ENCODE results near the gene PTPRN2.
"Not testable (repeated sequence)": the region's sequence is repeated elsewhere in the genome, so short reads cannot be mapped to it uniquely, and the experiment has no call there.

The PTPRN2 gene

GRCh38 chr7:158166386-158167340 lies 421.0 kb downstream of the PTPRN2 start:
- DNase-seq (ENCODE audit: low read depth) = no peak

- no peak for DNase-seq (ENCODE audit: low read depth)
Measured at GRCh38 chr7:158165711-158166110, 421.9 kb downstream of the PTPRN2 start.

GRCh38 chr7:158164101-158165095 lies 423.2 kb downstream of the PTPRN2 start:
- no peak for DNase-seq (ENCODE audit: low read depth)

DNA sequence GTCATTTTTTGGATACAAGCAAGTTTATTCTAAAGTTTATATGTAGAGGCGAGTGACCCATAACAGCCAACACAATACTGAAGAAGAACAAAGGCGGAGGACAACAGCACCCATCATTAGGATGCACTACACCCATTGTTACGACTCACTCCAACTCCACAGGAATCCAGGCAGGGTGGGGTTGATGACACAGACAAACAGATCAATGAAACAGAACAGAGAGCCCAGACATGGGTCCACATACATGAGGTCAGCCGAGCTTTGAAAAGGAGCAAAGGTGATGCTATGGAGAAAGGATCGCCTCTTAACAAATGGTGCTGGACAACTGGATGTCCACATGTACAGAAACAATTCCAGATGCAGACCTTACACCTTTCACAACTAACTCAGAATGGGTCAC lies 426.4 kb downstream of the PTPRN2 start:
- DNase-seq (ENCODE audit: low read depth) = no peak

- no peak for DNase-seq (ENCODE audit: low read depth)
Measured at GRCh38 chr7:158160199-158160598, 427.4 kb downstream of the PTPRN2 start.

GRCh38 chr7:158157460-158157859 lies 430.2 kb downstream of the PTPRN2 start:
- no peak for DNase-seq (ENCODE audit: low read depth)

DNA sequence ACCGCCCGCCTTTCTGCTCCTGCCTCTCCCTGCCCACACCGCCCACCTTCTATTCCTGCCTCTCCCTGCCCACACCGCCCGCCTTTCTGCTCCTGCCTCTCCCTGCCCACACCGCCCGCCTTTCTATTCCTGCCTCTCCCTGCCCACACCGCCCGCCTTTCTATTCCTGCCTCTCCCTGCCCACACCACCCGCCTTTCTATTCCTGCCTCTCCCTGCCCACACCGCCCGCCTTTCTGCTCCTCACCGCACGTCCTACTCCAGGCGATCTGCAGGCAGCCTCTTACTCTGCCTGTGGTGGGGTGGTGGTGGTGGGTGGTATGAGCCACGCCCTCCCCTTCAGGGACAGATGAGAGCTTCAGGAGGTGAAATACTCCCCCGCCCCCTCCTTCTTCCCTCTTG lies 436.4 kb downstream of the PTPRN2 start:
- DNase-seq (ENCODE audit: low read depth) = not testable (repeated sequence)

- no peak for DNase-seq (ENCODE audit: low read depth)
Measured at GRCh38 chr7:158150234-158150633, 437.4 kb downstream of the PTPRN2 start.

DNA sequence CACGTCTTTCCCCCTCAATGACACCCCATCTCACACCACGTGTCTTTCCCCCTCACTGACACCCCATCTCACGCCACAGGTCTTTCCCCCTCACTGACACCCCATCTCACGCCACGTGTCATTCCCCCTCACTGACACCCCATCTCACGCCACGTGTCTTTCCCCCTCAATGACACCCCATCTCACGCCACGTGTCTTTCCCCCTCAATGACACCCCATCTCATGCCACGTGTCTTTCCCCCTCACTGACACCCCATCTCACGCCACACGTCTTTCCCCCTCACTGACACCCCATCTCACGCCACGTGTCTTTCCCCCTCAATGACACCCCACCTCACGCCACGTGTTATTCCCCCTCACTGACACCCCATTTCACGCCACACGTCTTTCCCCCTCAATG lies 440.2 kb downstream of the PTPRN2 start:
- DNase-seq (ENCODE audit: low read depth) = not testable (repeated sequence)

GRCh38 chr7:158145370-158145769 lies 442.3 kb downstream of the PTPRN2 start:
- DNase-seq (ENCODE audit: low read depth) = no peak

DNA sequence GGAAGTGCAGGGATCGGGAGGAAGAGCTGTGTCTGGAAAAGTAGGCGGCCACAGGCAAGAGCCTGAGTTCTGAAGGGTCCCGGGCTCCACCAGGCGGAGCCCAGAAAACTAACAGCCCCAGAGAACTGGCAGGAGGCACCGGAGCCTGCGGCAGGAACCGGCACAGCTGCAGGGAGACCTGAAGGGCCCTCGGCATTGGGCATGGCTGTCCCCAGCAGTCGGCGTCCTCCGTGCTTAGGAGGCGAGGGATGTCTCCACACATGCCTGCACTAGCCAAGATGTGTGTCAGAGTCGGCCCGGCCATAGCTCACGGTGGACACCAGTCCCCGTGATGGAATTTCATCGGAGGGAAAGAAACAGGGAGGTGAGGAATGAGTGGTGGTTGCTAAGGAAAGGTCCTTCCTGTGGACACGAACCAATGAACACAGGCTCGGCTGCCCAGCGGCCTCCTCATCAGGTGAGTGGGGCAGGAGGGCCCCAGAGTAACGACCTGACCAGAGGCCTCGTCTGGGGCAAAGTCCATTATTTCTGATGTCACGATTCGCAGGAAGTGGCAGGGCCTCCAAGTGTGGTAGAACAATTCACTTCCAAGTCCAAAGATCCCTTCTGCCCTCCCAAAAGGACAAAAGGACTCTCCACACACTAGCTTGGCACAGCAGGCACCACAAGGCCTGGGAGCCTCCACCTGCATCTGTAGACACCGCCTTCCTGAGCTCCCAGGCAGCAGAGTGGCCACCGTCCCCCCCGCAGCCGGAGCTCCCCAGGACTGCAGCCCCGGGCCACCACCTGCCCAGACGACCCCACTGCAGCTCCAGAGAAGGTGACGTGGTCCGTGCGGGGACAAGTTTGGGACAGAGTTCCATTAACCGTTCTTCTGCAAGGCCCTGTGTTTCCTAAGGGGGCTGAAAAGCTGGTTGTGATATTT lies 444.2 kb downstream of the PTPRN2 start:
- DNase-seq (ENCODE audit: low read depth) = no peak

DNA sequence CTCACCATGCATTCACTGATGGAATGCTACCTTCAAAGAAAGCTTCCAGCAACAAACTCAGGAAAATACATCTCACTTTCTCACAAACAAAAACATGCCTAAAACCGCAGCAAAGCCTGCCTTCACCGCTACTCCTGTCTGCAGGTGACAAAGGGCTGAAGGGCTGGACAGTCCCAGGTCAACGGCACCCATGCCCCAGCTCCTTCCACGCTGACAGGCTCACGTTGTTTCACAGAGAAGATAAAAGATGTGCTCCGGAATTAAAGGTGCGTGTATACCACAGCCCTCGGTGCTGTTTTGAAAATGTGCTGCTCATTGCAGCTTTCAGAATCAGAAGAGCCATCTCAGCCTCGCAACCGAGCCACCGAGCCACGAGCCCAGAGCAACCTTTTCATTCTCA lies 445.0 kb downstream of the PTPRN2 start:
- no peak for DNase-seq (ENCODE audit: low read depth)

DNA sequence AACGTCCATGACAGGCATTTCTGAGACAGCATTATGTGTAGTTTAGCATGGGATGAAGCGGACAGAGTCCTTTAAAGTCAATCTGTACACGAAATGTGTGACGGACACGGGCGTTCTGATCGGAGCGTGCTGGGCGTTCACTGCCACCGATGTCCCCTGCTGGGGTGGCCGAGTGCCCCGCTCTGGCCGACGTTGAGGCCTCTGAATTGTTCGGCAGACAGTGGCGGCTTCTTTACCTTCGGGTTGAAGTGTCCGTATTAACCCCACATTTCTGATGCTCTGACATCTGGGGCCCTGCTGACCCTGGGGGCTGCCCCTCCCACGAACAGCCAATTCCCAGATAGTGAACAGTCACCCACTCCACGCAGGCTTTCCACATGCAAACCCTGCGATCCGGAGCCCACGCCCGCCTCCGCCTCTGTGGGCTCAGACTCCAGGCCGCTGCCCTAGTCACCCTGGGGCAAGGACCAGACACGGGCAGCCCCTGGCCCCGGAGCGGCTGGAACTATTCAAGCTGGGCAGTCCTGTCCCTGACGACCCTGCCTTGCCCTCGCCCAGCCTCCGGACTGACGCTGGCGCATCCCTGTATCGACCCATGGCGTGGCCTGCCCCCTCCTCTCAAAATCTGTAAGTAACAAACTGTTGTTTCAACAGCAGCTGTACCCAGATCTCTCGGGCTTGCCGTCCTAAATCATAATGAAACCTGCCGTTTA lies 445.7 kb downstream of the PTPRN2 start:
- DNase-seq (ENCODE audit: low read depth) = no peak

DNA sequence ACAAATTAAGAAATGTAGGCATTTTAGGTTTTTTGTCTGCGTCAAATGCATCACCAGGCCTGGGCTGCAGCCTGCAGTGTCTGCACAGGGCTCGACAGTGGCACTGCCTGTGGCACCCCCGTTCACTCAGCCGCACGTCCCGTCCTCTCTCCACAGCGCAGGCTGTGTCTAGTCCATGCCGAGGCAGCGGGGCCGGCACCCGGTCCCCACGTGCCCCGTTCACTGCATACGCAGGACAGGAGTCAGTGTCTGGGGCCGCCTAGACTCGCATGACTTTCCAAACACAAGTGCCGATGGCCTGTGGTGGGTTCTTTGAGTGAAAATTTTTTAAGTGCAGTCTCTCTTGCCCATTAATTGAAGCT lies 446.4 kb downstream of the PTPRN2 start:
- DNase-seq (ENCODE audit: low read depth) = no peak

DNA sequence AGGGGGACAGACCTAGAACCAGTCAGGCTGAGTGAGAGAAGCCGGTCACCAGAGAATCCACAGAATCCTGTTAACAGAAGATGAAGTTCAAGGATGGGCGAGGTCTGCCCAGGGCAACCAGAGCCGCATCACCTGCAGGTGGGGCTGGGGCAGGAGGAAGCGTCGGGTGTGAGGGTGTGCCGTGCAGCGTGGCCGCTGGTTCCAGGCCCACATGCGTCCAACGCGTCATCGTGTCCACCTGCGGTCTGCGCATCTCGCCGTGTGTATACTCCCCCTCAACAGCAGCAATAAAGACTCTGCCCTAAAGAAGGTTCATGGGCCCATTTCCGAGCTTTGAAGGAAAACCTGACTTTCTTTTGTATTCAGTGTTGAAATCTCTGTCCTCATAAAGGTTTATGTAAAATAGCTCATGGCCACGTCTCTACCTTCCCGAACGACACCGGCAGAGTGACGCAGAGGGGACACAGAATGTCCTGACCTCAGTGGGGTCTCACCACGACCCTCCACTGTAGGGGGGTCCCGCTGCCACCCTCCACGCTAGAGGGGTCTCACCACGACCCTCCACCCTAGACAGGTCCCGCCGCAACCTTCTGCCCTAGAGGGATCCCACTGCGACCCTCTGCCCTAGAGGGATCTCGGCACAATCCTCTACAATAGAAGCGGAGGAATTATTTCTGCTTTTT lies 446.9 kb downstream of the PTPRN2 start:
- no peak for DNase-seq (ENCODE audit: low read depth)

- DNase-seq (ENCODE audit: low read depth) = no peak
Measured at GRCh38 chr7:158139499-158139898, 448.1 kb downstream of the PTPRN2 start.

DNA sequence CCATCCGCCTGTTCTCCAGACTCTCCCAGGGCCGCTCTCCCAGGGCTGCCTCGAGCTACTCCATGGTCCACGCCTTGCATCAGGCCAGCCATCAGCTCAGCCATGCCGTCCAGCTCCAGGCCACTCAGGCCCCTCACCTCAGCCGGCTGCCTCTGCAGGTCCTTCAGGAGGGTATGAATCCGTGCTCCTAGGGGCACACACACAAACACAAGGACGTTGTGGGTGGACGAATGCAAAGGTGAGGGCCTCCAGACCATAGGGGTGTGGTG lies 449.4 kb downstream of the PTPRN2 start:
- no peak for DNase-seq (ENCODE audit: low read depth)

DNA sequence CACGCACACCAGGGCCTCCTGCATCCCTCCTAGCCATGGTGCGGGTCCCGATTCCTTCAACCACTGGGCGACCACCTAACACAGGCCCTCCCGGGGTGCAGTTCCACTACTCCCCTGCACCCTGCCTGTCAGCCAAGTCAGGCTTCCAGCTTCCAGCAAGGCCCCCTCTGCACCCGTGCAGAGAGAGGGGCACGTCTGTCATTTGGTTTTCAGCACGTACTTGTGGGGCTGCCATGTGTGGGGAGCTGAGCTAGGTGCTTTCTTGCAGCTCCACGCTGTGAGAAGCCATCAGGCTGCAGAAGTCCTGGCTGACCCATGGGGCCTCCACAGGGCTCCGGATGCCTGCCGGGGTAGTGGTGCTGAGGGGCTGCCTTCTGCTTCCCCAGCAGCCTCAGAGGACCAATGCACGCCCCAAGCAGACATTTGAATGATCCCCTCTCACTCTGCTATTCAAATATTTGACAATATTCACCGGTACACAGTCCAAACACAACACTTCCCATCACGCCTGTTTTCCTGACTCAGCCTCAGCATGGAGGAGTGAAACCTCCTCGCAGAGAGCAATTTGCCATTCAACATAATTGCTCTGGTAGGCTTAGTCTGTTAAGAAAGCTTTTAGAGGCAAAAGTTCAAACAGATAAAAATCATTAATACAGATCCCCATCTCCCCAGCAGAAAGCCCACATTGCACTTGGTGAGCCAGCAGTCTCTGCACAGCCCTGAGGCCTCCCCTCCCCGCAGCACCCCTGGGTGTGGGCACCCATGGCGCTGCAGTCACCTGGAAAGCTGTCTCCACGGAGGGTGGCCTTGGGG lies 449.9 kb downstream of the PTPRN2 start:
- DNase-seq (ENCODE audit: low read depth) = no peak

GRCh38 chr7:158135931-158136330 lies 451.7 kb downstream of the PTPRN2 start:
- no peak for DNase-seq (ENCODE audit: low read depth)

DNA sequence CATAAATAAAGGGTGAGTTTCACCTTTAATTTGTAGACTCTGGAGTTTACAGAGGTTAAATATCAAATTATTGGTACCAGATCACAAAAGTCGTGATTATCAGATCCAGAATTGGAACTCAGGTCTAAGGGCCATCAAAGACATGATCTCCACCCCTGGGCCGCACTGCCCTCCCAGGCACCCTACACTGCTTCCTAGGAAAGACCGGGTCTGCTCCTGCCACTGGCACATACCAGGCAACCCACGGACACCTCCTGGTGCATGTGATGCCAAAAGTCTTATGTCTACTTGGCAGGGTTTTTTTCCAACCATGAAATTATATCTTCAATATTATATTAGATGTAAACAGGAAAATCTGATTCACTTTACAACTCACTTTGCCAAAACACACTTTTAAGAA lies 452.8 kb downstream of the PTPRN2 start:
- DNase-seq (ENCODE audit: low read depth) = no peak
